Stimulated activated naive CD4-positive, alpha-beta T cell treated with Interleukin-2 at 50 U/mL for 16 hours (primary cell): Measurements from ENCODE around the gene IGF2BP1.

Experiments
- DNase-seq: peaks from one replicate; lab custom pipeline; 2025; lab: John Stamatoyannopoulos, UW

IGF2BP1 gene

DNA sequence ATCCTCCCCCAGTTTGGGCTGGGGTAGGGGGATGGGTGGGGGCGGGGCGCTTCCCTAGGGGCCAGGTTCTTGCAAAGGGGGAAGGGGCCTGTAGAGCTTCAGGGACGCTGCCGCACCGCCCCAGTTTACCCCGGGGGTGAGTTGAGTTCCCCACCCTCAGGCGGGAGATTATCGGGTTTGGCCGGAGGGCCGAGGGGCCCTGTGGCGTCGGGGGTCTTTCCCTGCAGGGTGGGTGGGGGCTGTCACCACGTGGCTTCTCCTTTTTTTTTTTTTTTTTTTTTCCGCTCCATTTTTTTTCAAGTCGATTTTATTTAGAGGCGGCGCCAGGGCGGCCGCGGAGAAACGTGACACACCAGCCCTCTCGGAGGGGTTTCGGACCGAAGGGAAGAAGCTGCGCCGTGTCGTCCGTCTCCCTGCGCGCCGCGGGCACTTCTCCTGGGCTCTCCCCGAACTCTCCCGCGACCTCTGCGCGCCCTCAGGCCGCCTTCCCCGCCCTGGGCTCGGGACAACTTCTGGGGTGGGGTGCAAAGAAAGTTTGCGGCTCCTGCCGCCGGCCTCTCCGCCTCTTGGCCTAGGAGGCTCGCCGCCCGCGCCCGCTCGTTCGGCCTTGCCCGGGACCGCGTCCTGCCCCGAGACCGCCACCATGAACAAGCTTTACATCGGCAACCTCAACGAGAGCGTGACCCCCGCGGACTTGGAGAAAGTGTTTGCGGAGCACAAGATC lies at the start of gene IGF2BP1:
Gene IGF2BP1 (plus strand): TSS at position 283 of the 724 bp plus-strand sequence. CDS start 361 bp downstream, at position 644.
- DNase-seq = no peak

DNA sequence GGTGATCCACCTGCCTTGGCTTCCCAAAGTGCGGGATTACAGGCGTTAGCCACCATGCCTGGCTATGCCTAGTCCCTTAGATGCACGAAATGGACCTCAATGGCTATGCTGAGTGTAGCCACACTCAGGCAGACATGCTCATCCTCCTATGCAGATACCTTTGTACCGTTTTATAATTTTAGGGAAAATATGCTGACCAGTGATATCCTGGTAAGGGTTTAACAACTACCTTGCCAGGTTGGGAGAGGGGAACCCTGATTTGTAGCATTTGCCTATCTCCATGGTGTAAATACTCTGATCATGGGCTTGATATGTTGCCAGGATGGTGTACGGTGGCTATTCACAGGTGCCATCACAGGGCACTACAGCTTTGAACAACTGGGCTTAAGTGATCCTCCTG lies 45.6 kb upstream of the IGF2BP1 start:
- DNase-seq = no peak

DNA sequence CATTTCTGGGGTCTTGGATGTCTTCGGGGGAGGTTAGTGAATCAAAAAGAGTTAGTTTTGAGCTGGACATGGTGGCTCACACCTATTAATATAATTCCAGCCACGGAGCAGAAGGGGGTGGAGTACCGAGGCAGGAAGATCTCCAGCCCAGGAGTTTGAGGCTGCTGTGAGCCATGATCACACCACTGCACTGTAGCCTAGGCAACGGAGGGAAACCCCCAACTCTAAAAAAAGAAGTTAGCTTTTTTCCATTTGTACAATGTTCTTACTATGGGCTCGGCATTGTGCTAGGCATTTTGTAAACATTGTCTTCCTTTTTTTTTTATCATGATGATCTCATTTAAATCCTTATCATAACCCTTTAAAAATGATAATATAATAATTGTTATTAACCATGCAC lies 44.3 kb upstream of the IGF2BP1 start:
- no peak for DNase-seq

DNA sequence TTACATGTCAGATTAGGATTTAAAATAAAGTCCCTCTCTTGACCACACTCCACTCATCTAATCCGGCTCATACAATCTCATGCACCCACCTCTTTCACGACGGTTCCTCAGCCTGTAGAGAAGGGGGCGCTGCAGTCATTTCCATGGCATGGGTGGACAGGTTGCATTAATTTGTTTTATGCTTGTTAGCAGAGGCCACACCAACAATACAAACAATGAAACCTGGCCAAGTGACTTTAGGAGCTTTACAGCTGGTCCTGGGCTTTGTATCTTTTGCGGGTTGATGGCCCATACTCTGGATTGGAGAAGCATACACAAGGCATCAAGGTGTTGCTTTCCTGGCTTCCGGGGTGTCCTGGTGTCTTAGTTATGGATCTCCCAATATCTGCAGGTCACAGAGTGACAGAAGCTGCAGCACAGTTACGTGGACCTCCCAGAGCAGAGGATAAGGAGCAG lies 42.9 kb upstream of the IGF2BP1 start:
- DNase-seq = no peak

DNA sequence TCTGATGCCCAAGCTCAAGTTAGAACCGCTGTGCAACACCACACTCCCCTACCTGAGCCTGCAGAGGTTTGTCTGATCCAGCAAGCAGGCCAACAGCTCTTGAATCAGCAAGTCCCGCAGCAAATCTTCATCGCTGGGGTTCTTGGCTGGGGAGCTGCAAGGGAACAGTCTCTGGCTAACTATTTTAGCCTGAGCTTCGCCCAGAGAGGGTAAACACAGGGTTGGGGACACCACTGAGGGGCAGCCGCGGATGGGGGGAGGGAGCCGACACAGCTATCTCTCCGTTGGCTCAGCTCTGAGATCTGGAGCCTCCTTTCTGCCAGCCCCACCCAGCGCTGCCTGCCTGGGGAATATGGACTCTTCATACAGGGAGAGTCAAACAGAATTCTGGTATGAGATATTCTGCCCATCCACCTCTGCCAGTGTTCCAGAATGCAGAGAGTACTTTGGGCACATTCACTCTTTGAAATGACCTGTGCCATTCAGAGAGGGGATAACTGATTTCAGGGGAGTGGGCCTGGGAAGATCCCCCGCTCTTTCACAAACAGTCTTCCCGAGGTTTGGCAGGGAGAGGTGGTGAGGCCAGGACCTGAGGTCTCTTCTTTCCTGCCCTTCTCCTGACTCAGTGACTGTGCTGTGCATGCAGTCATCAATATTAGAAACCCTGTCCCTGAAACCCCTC lies 36.2 kb upstream of the IGF2BP1 start:
- DNase-seq = no peak

DNA sequence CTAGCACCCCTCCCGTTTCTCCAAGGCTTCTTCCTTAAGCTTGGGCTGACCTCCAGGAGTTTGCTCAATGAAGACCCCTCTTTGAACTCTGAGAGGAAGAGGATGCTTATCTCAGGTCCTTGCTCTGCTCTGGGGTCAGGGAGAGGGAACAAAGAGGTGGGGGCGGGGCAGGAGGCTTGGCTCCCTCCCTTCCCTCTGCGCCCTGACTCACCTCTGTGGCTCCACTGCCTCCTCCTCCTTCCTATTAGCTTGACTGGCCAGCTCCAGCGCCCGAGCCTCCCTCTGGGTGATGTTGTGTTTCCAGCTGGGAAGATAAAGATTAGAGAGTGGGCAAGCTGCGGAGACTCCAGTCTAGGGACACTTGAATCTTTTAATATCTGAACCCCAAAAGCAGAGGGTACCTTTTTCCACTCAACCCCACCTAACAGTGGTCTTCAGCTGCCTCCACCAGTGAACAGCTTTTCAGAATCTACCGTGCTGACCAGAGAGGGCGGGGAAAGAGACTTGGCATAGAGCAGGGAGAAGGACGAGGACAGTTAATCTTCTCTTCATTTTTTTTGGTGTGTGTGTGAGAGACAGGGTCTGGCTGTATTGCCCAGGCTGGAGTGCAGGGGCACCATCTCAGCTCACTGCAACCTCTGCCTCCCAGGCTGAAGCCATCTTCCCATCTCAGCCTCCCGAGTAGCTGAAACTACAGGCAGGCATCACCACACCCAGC lies 35.5 kb upstream of the IGF2BP1 start:
- no peak for DNase-seq

DNA sequence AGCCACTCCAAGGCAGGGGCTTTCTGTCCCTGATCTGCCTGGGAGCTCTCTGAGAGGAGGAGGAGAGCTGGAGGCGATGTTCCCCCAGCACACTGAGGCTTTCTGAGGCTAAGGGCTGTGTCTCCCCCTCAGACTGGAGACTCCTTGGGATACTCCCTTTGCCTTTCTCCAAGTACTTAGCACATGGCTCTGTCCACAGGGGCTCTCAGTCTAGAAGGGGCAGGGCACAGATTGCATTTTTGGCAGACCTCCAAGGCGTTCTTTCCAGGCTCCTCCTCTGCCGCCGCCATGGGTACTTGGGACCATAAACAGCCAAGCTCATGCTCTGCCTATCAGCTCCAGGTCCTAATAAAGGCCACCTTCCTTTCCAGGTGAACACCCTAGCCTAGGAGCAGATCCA lies 27.0 kb upstream of the IGF2BP1 start:
- no peak for DNase-seq

DNA sequence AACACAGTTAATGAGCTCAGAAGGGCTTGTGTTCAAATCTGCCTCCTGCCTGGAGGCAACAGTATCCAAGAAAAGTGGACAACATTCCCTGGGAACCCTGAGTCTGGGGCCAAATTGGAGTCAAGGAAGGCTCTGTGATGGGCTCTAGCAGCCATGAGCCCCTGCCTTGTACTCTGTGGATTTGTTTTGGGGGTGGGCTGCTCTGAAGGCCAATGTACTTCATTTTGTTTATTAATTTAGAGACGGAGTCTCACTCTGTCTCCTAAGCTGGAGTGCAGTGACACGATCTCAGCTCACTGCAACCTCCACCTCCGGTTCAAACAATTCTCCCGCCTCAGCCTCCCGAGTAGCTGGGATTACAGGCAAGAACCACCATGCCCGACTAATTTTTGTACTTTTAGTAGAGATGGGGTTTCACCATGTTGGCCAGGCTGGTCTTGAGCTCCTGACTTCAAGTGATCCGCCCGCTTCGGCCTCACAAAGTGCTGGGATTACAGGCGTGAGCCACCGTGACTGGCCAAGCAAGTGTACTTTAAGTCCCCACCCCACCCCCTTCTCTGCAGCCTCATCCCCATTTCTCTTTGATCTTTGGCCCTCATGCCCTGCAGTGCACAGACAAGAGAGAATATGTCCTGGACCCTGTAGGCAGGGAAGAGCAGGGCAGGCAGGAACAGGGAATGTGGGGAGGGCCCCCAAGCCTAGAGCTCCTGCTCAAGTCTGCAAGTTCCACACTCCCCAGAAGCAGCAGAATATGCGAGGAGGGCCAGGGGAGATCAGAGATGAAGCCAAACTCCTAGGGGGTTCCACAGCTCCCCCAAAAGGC lies 26.1 kb upstream of the IGF2BP1 start:
- no peak for DNase-seq

DNA sequence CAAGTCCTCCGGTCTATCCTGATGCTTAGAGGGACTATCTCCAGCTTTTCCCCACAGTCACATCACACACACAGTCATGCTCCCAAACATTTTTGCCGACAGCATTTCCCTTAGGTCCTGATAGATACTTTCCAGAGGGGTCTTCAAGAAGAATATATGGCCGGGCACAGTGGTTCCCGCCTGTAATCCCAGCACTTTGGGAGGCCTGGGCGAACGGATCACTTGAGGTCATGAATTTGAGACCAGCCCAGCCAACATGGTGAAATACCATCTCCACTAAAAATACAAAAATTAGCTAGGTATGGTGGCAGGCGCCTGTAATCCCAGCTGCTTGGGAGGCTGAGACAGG lies 24.5 kb upstream of the IGF2BP1 start:
- DNase-seq = no peak

DNA sequence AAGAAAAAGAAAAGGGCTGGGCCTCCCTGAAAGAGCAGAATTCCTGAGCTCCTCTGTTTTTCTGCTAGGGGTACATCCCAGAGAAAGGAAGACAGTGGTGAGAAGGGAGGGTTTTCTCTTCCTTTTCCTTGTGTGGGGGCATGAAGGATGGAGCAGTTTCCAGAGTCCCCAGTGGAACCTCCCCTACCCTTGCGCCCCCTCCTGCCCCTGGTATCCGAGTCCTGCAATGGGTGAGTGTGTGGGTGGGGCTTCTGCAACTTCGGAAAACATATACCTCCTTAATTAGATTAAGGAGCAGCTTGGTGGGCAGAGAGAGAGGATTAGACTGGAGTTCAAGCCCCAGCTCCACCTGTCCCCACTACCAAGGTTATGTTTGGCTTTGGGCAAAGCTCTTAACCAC lies 23.4 kb upstream of the IGF2BP1 start:
- no peak for DNase-seq

DNA sequence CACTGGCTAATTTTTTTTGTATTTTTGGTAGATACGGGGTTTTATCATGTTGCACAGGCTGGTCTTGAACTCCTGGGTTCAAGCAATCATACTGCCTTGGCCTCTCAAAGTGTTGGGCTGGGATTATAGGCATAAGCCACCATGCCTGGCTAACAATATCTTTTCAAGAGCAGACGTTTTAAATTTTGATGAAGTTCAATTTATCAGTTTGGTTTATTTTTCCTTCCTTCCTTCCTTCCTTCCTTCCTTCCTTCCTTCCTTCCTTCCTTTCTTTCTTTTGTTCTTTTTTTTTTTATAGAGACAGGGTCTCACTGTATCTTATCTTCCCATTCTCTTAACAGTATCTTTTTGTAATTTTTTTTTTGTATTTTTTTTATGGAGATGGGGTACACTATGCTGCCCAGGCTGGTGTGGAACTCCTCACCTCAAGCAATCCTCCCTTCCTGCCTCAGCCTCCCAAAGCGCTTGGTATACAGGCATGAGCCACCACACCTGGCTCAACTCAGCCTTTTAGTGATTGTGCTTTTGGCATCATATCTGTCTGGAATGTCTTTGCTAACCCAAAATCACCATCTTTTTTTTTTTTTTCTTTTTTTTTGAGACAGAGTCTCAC lies 15.2 kb upstream of the IGF2BP1 start:
- no peak for DNase-seq

DNA sequence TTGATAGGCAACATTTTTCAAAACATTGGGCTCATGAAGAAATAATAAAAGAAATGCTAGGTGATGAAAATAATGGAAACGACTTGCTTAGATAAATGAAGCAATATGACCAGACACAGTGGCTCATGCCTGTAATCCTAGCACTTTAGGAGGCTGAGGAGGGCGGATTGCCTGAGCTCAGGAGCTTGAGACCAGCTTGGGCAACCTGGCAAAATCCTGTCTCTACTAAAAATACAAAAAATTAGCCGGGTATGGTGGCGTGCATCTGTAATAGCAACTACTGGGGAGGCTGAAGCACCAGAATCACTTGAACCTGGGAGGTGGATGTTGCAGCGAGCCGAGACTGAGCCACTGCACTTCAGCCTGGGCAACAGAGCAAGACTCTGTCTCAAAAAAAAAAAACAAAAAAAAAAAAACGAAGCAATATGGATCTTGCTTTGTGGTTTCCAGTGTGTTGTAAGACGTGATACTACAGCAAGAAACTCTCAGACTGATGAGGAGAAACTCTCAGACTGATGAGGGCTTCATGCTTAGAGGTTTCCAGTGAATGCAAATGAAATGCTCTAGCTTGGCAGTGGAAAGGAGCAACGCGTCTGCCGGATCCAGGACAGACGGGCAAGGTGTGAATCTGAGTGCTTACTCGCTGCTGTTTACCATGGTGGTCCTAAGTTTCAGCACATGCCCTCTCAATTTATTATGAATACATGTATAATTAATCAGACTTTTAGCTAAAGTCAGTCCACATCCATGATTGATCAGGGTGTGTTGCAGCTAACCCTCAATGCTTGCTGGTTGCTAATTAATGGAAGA lies 11.5 kb upstream of the IGF2BP1 start:
- DNase-seq = no peak

DNA sequence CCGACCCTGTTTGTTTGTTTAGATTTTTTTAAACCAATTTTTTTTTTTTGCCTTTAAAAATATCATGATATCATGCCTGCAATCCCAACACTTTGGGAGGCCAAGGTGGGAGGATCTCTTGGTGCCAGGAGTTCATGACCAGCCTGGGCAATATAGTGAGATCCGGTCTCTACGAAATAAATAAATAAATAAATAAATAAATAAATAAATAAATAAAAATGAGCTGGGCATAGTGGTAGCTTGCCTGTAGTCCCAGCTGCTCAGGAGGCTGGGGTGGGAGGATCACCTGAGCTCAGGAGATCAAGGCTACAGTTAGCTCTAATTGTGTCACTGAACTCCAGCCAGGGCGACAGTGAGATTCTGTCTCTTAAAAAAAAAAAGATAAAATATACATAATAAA lies 8.1 kb upstream of the IGF2BP1 start:
- DNase-seq = no peak

DNA sequence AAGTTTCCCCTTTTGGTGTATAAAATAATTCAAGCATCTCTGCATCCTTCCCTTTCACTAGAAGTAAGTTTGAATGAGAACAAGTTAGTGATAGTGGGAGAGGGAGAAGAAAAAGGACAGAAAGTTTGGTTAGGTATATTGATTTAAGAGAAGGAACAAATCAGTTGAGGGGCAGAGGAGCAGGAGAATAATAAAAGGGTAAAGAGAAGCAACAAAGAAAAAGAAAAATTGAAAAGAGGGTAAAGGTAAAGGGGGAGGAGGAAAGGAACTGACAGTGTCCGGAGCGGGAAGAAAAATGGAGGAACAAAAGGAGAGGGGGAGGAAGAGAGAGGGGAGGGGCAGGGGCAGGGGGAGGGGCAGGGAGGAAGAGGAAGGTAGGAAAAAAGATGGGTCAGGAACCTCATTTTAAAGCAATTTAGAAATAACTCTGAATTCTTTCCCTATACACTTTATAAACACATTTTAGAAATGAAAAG lies 6.3 kb upstream of the IGF2BP1 start:
- DNase-seq = no peak

DNA sequence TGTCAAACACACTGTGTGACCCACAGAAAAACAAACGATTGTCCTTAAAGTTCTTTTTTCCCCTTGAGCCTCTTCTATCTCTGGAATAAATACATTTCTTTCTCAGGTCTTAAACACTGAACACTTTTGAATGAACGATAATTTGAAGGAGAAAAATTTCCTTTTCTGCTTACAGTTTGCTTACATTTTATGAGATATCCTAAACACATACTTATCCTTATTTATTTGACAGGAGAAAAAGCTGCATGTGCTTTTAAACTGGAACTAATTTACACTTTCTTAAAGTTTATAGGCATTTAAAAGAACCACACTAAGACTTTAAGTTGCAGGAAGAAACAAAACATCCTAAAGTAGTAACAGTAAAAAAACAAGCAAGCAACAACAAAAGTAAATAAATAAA lies 4.7 kb upstream of the IGF2BP1 start:
- DNase-seq = no peak

DNA sequence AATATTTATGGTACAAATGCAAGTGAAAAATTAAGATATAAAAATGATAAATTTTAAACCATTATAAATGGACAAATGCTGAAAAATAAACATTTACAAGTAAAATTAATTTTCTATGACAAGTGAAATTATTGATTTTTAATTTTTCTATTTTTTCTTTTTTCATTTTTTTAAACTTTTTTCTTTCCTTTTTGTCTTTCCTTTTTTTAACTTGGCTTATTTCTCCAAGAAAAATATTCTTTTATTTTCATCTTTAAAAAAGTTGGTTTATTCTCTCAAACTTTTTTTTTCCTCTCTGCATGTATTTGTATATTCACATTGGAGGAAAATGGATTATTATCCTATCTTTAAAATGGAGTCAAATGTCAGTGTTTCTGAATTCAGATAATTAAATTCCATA lies 3.9 kb upstream of the IGF2BP1 start:
- no peak for DNase-seq

DNA sequence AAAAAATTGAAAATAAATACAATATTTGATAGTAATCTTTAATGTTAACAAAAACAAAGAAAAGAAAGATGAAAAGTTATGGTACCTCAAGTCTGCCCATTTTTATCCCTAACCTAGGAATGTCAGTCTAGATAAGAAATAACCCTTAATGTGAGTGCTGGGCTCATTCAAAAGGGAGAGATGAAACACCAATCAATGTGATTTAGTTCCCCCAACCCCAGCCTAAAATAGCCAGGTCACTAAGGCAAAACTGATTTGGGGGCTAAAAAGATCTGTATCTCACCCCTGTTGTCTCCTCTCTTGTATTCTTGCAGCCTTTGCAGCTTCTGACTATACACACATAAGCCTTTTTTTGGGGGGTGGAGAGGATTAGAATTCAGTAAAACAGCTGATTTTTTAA lies 3.2 kb upstream of the IGF2BP1 start:
- DNase-seq = no peak

DNA sequence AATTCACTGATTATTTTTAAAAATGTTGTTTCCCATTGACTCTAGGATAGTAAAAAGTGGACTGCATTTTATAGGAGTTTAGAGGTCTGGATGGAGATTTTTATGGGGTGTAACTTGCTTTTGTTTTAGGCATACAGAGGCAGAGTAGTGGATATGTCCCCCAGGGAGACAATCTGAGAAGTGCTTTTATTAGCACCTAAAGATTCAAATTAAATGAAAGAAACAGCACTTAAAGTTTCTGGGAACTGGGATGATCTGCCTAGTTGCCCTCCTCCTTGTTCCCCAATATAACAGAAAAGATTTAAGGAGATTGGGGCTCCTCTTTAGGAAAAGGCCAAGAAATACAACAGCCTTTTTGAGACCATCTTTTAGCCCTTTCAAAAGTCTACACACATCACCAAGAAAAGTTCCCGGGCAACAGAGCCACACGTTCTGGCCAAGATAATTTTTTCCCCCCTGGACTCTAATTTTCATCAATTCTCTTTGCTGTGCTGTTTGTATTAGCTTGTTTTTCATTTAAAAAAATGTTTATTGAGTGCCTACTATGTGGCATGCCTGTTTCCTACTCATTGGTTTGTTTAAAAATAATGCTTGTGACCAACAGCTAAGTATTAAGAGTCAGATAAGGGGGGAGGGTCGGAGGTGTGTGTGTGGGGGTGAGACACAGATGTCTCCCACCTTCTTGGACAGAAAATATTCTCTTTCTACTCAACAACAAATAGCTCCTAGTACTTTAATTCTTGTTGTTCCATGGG lies 2.5 kb upstream of the IGF2BP1 start:
- no peak for DNase-seq

DNA sequence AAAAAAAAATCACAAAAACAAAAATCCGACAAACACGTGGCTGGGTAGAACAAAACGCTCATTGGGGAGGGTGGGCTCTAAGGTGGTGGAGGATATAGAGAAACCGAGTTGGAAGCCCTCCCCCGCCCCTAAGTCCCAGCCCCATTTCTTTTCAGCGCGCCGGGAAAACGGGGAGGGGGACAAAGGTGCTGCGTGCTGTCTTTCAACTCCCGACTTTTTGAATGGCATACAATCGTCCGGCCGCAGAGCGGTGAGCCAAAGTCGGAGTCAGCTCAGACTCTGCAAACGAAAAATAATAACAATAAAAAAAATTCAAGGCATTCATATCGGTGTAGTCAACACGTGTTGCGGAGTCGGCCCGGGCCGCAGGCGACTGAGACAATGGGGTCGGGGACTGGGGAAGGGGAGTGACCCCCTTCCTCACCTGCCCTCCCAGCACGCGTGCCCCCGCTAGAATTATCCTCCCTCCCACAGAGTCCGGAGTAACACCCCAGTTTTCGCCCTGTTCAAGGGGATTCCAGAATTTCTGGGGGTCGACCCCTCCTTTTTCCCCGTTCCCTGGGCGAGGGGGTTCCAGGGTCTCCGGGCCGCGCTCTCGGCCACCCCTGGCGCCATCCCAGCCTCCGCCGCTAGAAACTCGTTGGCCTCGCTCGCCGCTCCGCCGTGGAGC lies 1.7 kb upstream of the IGF2BP1 start:
- DNase-seq = no peak
